ENCODE data around the gene MAB21L4.

- TF ChIP-seq POLR2AphosphoS5 (IDR thresholded peaks at IDR 0.05), result no peak
- TF ChIP-seq, protein P1, sequence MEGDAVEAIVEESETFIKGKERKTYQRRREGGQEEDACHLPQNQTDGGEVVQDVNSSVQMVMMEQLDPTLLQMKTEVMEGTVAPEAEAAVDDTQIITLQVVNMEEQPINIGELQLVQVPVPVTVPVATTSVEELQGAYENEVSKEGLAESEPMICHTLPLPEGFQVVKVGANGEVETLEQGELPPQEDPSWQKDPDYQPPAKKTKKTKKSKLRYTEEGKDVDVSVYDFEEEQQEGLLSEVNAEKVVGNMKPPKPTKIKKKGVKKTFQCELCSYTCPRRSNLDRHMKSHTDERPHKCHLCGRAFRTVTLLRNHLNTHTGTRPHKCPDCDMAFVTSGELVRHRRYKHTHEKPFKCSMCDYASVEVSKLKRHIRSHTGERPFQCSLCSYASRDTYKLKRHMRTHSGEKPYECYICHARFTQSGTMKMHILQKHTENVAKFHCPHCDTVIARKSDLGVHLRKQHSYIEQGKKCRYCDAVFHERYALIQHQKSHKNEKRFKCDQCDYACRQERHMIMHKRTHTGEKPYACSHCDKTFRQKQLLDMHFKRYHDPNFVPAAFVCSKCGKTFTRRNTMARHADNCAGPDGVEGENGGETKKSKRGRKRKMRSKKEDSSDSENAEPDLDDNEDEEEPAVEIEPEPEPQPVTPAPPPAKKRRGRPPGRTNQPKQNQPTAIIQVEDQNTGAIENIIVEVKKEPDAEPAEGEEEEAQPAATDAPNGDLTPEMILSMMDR (IDR thresholded peaks at IDR 0.05 in 8 of 11, conservative IDR thresholded peaks at IDR 0.05 in 3 of 11), result no peak
- TF ChIP-seq POLR2A (IDR thresholded peaks at IDR 0.05), result no peak
Measured at GRCh38 chr2:240872317-240873097, 23.4 kb downstream of the MAB21L4 start.
